GM12892 (cell line): ENCODE measurements around the gene FAM107B.
"Not testable (repeated sequence)": the region's sequence is repeated elsewhere in the genome, so short reads cannot be mapped to it uniquely, and the experiment has no call there.

Source experiments
- POLR2A ChIP-seq: IDR thresholded peaks from 2 replicates; pipeline ENCODE4 v1.6.1; 2011; ENCODE audit warnings: low read depth, low read length, control low read depth
- POLR2AphosphoS5 ChIP-seq: IDR thresholded peaks from 2 replicates; pipeline ENCODE4 v1.6.1; 2011; ENCODE audit warnings: low read depth, low read length, control low read depth
- TAF1 ChIP-seq: IDR thresholded peaks from 2 replicates; pipeline ENCODE4 v1.6.1; 2011; ENCODE audit warnings: low read depth, mild to moderate bottlenecking, control low read depth, low read length, borderline replicate concordance

DNA sequence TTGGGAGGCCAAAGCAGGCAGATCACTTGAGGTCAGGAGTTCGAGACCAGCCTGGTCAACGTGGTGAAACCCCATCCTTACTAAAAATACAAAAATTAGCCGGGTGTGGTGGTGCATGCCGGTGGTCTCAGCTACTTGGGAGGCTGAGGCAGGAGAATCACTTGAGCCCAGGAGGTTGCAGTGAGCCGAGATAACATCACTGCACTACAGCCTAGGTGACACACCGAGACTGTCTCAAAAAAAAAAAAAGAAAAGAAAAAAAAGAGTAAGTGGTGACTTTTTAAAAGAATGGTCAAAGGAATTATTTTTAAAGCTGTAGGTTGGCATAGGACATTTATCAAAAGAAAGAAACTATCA, 185.8 kb downstream of the FAM107B start:
- TF ChIP-seq POLR2AphosphoS5, POLR2A, TAF1: not testable (repeated sequence)
